A673 (cell line): Measurements from ENCODE around the gene YWHAQ. TPM values are rescaled to one million over a fixed set of nuclear protein-coding genes. Genes with fewer than 3 reads are reported as not detected.

ENCODE experiments used
- BruUV-seq: library from RNA; stranded (reverse); fragments of 400-500 nt; replicated peaks from 2 replicates; lab custom pipeline; 2021; lab: Mats Ljungman, UMichigan
- CTCF ChIA-PET: fragments of 300-600 bp; sonication (Branson Sonifier 250); formaldehyde crosslinking; loops from one replicate; lab custom pipeline; 2022; ENCODE audit warnings: antibody characterized with exemption; lab: Charles Lee
- POLR2A ChIA-PET: fragments of 300-600 bp; sonication (Branson Sonifier 250); formaldehyde crosslinking; loops from one replicate; lab custom pipeline; 2022; ENCODE audit warnings: antibody characterized with exemption; ENCODE audit not compliant: low non-redundant PET; lab: Charles Lee
- DNase-seq: peaks from one replicate; pipeline ENCODE4 v3.0.0-alpha.2; 2015; ENCODE audit warnings: low spot score
- H3K27ac ChIP-seq: fragments of 200-600 bp; sonication (generic); 2 replicates; pipeline ENCODE4 v1.5.1; 2016; ENCODE audit warnings: mixed run types, low read depth, mild to moderate bottlenecking, mixed read lengths, antibody characterized with exemption, low read length; ENCODE audit not compliant: poor library complexity, severe bottlenecking
- H3K27me3 ChIP-seq: fragments of 200-600 bp; sonication (generic); replicated peaks from 2 replicates; pipeline ENCODE4 v1.6.1; 2017; ENCODE audit warnings: mixed run types, low read depth, mild to moderate bottlenecking, mixed read lengths, antibody characterized with exemption, low read length; ENCODE audit not compliant: insufficient read depth, poor library complexity
- H3K36me3 ChIP-seq: fragments of 200-600 bp; sonication (generic); 2 replicates; pipeline ENCODE4 v1.6.1; 2016; ENCODE audit warnings: mixed run types, mild to moderate bottlenecking, mixed read lengths, antibody characterized with exemption, low read length; ENCODE audit not compliant: insufficient read depth, poor library complexity, severe bottlenecking
- H3K4me1 ChIP-seq: fragments of 200-600 bp; sonication (generic); 2 replicates; pipeline ENCODE4 v1.6.1; 2017; ENCODE audit warnings: mixed run types, mild to moderate bottlenecking, mixed read lengths, antibody characterized with exemption, low read length; ENCODE audit not compliant: insufficient read depth, poor library complexity, severe bottlenecking
- H3K4me3 ChIP-seq: fragments of 200-600 bp; sonication (generic); 2 replicates; pipeline ENCODE4 v1.5.1; 2016; ENCODE audit warnings: low read depth, mixed run types, mild to moderate bottlenecking, mixed read lengths, low read length; ENCODE audit not compliant: poor library complexity, severe bottlenecking
- H3K9me3 ChIP-seq: fragments of 200-600 bp; sonication (generic); 2 replicates; pipeline ENCODE4 v1.6.1; 2016; ENCODE audit warnings: mixed run types, low read depth, mild to moderate bottlenecking, mixed read lengths, antibody characterized with exemption, low read length; ENCODE audit not compliant: poor library complexity, severe bottlenecking
- CTCF ChIP-seq: fragments of 300-800, 200-600 bp; sonication (generic); conservative IDR thresholded peaks from 2 replicates; pipeline ENCODE4 v1.5.1; 2017; ENCODE audit warnings: low read depth, mild to moderate bottlenecking, antibody characterized with exemption, low read length, moderate library complexity, mixed read lengths
- EZH2 ChIP-seq: fragments of 200-600 bp; sonication (generic); IDR thresholded peaks from 2 replicates; pipeline ENCODE4 v1.6.1; 2017; ENCODE audit warnings: borderline replicate concordance, low read depth, mild to moderate bottlenecking, mixed read lengths, antibody characterized with exemption, low read length; ENCODE audit not compliant: poor library complexity, severe bottlenecking
- intact Hi-C: fragments of 100-400 bp; cut with micrococcal nuclease; formaldehyde crosslinking; loops from one replicate; pipeline ENCODE4 v1.10.0; 2022; ENCODE audit not compliant: unreplicated experiment
- total RNA-seq: library from RNA; stranded (reverse); gene quantifications from 2 replicates; pipeline ENCODE4 v1.2.3, GENCODE V29; 2021

The YWHAQ gene
- total RNA-seq, 1 experiment from 2014 or later: 533 TPM

GRCh38 chr2:9654452-9655100 is 23.8 kb upstream of the YWHAQ start:
- CTCF ChIA-PET: no interaction called here
- intact Hi-C loops: no loop called here
- Histone ChIP-seq H3K27me3 (no peaks in the 10 kb centered on the region), H3K4me3 (no peak overlapping the region), H3K36me3 (no peaks in the 10 kb centered on the region), H3K9me3 (no peaks in the 10 kb centered on the region), H3K4me1 (no peaks in the 10 kb centered on the region), H3K27ac (no peak overlapping the region)
- POLR2A ChIA-PET: no interaction called here
- no peak for TF ChIP-seq EZH2
- no peak for TF ChIP-seq CTCF
- no TSS peak for BruUV-seq
- no peak for DNase-seq

DNA sequence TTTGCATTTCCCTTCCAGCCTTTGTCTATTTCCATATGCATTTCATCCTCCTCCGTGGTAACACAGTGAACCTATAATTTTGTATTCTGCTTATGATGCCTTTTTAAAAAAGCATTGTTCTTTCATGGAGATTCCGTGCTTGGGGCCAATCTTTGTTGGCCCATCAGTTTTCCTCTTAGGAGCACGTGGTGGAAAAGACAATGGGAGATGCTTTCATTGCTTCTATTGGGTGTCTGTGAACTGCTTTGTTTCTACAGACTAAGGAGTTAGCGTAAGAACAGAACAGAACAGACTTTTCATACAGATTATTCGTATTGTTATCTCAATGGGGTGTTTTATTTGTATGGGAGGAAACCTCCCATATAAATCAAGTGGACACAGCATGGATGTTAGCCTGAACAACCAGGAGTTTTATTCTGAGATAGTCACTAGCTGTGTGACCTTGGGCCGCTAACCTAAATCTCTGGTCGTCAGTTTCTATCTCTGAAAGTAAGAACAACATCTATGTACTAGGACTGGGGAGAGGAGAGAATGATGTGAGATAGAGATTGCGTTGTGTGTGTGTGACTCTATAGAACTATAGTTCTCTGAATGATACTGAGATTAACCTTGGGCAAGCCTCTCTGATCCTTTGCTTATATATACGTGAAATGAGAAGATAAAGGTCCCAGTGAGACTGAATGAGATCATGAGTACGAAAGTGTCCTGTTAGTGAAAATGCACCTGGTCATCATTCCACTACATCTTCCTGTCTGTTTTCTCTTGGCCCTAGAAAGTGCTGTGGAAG is 22.9 kb upstream of the YWHAQ start:
- intact Hi-C loops: no loop called here
- no TSS peak for BruUV-seq
- CTCF ChIA-PET: no interaction called here
- POLR2A ChIA-PET: no interaction called here
- Histone ChIP-seq H3K4me1 (no peaks in the 10 kb centered on the region), H3K27ac (no peak overlapping the region), H3K4me3 (no peak overlapping the region), H3K27me3 (no peaks in the 10 kb centered on the region), H3K9me3 (no peaks in the 10 kb centered on the region), H3K36me3 (no peaks in the 10 kb centered on the region)
- DNase-seq: no peak
- no peak for TF ChIP-seq EZH2
- TF ChIP-seq CTCF: no peak

DNA sequence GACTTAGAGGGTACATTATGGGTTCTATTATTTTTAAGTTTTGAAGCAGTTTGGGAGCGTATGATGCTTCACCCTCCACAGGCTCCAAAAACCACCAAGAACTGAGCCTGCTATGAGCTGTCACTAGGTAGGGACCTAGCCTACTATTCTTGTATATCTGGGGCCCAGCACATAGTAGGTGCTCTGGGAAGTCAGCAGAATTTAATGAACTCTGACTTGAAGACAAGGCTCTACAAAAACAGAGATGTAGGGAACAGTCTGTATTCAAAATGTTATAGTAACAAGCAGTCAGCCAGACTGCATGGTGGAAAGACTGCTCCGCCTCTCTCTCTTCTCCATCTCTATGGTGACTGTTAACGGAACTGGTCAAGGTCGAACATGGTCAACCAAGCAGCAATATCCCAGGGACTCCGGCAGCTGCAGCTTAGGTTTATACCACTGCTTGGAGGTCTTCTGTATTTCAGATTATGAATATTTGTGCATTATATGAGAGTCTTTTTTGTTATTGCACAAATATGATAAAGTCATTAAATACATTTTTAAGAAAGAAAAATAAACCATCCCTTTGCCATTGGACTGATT is 22.2 kb upstream of the YWHAQ start:
- TF ChIP-seq EZH2: no peak
- TF ChIP-seq CTCF: no peak
- CTCF ChIA-PET: no interaction called here
- Histone ChIP-seq H3K27me3 (no peaks in the 10 kb centered on the region), H3K4me3 (no peak overlapping the region), H3K27ac (no peak overlapping the region), H3K9me3 (no peaks in the 10 kb centered on the region), H3K4me1 (no peaks in the 10 kb centered on the region), H3K36me3 (no peaks in the 10 kb centered on the region)
- DNase-seq: no peak
- no TSS peak for BruUV-seq
- POLR2A ChIA-PET: no interaction called here
- intact Hi-C loops: no loop called here
